Natural killer cell (primary cell): ENCODE results near the gene RUNDC1. TPM values are rescaled to one million over a fixed set of nuclear protein-coding genes. Genes with fewer than 3 reads are reported as not detected.

Experiments used
- ATAC-seq, 3 donors: fragments of 150-1000 bp in 2 of 3; fragments of 200-7000 bp in 1 of 3; cut with Tn5 transposase; 1 replicate in 1 of 3; 2 replicates in 2 of 3; pipeline ENCODE4 v1.10.0; 2021; ENCODE audit warnings: mild to moderate bottlenecking in 2 of 3, moderate library complexity in 2 of 3
- DNase-seq, 2 donors: peaks; one replicate each; pipeline versions ENCODE4 v3.0.0 to v3.0.0-alpha.2; 2013 to 2021; ENCODE audit warnings: mixed read lengths in 1 of 2
- H3K27ac ChIP-seq: one replicate; pipeline ENCODE4 v1.5.1; 2013; ENCODE audit warnings: mild to moderate bottlenecking, low read length
- H3K27me3 ChIP-seq: one replicate; pipeline ENCODE4 v1.6.1; 2013; ENCODE audit warnings: low read length; ENCODE audit not compliant: control insufficient read depth, insufficient read depth
- H3K36me3 ChIP-seq: one replicate; pipeline ENCODE4 v1.6.1; 2013; ENCODE audit warnings: low read length; ENCODE audit not compliant: control insufficient read depth, insufficient read depth
- H3K4me1 ChIP-seq: one replicate; pipeline ENCODE4 v1.6.1; 2013; ENCODE audit warnings: low read length; ENCODE audit not compliant: control insufficient read depth, insufficient read depth
- H3K4me3 ChIP-seq: one replicate; pipeline ENCODE4 v1.5.1; 2013; ENCODE audit warnings: low read length
- H3K9me3 ChIP-seq: one replicate; pipeline ENCODE4 v1.6.1; 2013; ENCODE audit warnings: low read length; ENCODE audit not compliant: control insufficient read depth, insufficient read depth
- H3K27ac Mint-ChIP-seq, 2 donors: one replicate each; pipeline ENCODE4 v1.8.0; 2022; ENCODE audit warnings: mild to moderate bottlenecking in 2 of 2, mixed read lengths in 2 of 2, moderate library complexity in 1 of 2
- H3K27me3 Mint-ChIP-seq, 2 donors: one replicate each; pipeline ENCODE4 v1.8.0; 2022; ENCODE audit warnings: low read depth in 2 of 2, mixed read lengths in 2 of 2
- H3K36me3 Mint-ChIP-seq: one replicate; pipeline ENCODE4 v1.8.0; 2022; ENCODE audit warnings: mixed read lengths
- H3K4me1 Mint-ChIP-seq, 2 donors: one replicate each; pipeline ENCODE4 v1.8.0; 2022; ENCODE audit warnings: mixed read lengths in 2 of 2
- H3K4me3 Mint-ChIP-seq: one replicate; pipeline ENCODE4 v1.8.0; 2022; ENCODE audit warnings: mild to moderate bottlenecking, moderate library complexity, mixed read lengths
- H3K9me3 Mint-ChIP-seq, 2 donors: one replicate each; pipeline ENCODE4 v1.8.0; 2022; ENCODE audit warnings: mixed read lengths in 2 of 2
- CTCF ChIP-seq: fragments of 200-600 bp; IDR thresholded peaks from one replicate; pipeline ENCODE4 v1.8.0; 2022; ENCODE audit warnings: antibody characterized with exemption
- WGBS: methylation state at CpG from one replicate; pipeline ENCODE4 v1.1.7; 2013; ENCODE audit warnings: missing lambda C conversion rate; ENCODE audit not compliant: insufficient coverage; 5-methylcytosine and 5-hydroxymethylcytosine counted together
- intact Hi-C: fragments of 100-400 bp; cut with micrococcal nuclease; formaldehyde crosslinking; loops from one replicate; pipeline ENCODE4 v1.14.2; 2022
- total RNA-seq, 4 donors: library from RNA; stranded (reverse); fragments of 120-200 nt in 1 of 4; gene quantifications; one replicate each; pipeline versions ENCODE4 v1.2.3 to v1.2.4, GENCODE V29; 2013 to 2022

RUNDC1 gene
- total RNA-seq, 3 donors from 2014 or later (not counting 1 experiment from before 2014, with no cell fraction given), result 11.6 to 15.8 (median 14.6) TPM

GRCh38 chr17:42946812-42947211, 33.6 kb upstream of the RUNDC1 start:
- ATAC-seq (no peak), DNase-seq (no peak)
- intact Hi-C loops, result no loop called here
- Mint-ChIP-seq H3K4me3 (no peak overlapping the region), H3K9me3 (no peaks in the 10 kb centered on the region), H3K27ac (no peak overlapping the region), H3K4me1 (no peaks in the 10 kb centered on the region), H3K27me3 (no peaks in the 10 kb centered on the region), H3K36me3 (peaks cover 6% of the 10 kb centered on the region)
- Histone ChIP-seq H3K27me3 (no peaks in the 10 kb centered on the region), H3K4me3 (no peak overlapping the region), H3K9me3 (no peaks in the 10 kb centered on the region), H3K4me1 (no peaks in the 10 kb centered on the region), H3K36me3 (peaks cover 22% of the 10 kb centered on the region), H3K27ac (no peak overlapping the region)
- no peak for TF ChIP-seq CTCF
- 100% methylated on average over 1 of the region's 1 CpG for WGBS

GRCh38 chr17:42950044-42950783, 30.2 kb upstream of the RUNDC1 start:
- H3K9me3 ChIP-seq, result no peaks in the 10 kb centered on the region
- no peaks in the 10 kb centered on the region for H3K27me3 Mint-ChIP-seq
- WGBS, result 98% methylated on average over 11 of the region's 13 CpGs
- no peak overlapping the region for H3K4me3 Mint-ChIP-seq
- H3K4me1 ChIP-seq, result no peaks in the 10 kb centered on the region
- H3K27me3 ChIP-seq, result no peaks in the 10 kb centered on the region
- ATAC-seq (no peak), DNase-seq (no peak)
- no peaks in the 10 kb centered on the region for H3K4me1 Mint-ChIP-seq
- H3K9me3 Mint-ChIP-seq, result no peaks in the 10 kb centered on the region
- H3K27ac Mint-ChIP-seq, result no peak overlapping the region
- H3K27ac ChIP-seq, result no peak overlapping the region
- no peak for TF ChIP-seq CTCF
- no peak overlapping the region for H3K4me3 ChIP-seq
- H3K36me3 ChIP-seq, result peaks cover 46% of the 10 kb centered on the region
- intact Hi-C loops, result no loop called here
- H3K36me3 Mint-ChIP-seq, result peaks cover 14% of the 10 kb centered on the region

- TF ChIP-seq CTCF, result no peak
- Mint-ChIP-seq H3K4me3 (no peak overlapping the region), H3K27ac (no peak overlapping the region), H3K36me3 (peaks cover 8% of the 10 kb centered on the region), H3K4me1 (no peaks in the 10 kb centered on the region), H3K9me3 (no peaks in the 10 kb centered on the region), H3K27me3 (no peaks in the 10 kb centered on the region)
- no peaks in the 10 kb centered on the region for H3K4me1 ChIP-seq
- no peak overlapping the region for H3K4me3 ChIP-seq
- H3K9me3 ChIP-seq, result no peaks in the 10 kb centered on the region
- intact Hi-C loops, result no loop called here
- no peak overlapping the region for H3K27ac ChIP-seq
- 100% methylated on average over 1 of the region's 1 CpG for WGBS
- DNase-seq (no peak), ATAC-seq (no peak)
- H3K36me3 ChIP-seq, result peaks cover 59% of the 10 kb centered on the region
- H3K27me3 ChIP-seq, result no peaks in the 10 kb centered on the region
Observed at GRCh38 chr17:42953669-42954068, 26.7 kb upstream of the RUNDC1 start.
